HG03097 (cell line): ENCODE results near the gene EPN2.
A peak's percentile ranks its signal among the peaks of the same experiment; 100 is the strongest.

Experiments used
- ATAC-seq: cut with Tn5 transposase; IDR thresholded peaks from one replicate; pipeline ENCODE4 v1.9.1; 2021; ENCODE audit not compliant: unreplicated experiment, low FRiP score

Gene EPN2

DNA sequence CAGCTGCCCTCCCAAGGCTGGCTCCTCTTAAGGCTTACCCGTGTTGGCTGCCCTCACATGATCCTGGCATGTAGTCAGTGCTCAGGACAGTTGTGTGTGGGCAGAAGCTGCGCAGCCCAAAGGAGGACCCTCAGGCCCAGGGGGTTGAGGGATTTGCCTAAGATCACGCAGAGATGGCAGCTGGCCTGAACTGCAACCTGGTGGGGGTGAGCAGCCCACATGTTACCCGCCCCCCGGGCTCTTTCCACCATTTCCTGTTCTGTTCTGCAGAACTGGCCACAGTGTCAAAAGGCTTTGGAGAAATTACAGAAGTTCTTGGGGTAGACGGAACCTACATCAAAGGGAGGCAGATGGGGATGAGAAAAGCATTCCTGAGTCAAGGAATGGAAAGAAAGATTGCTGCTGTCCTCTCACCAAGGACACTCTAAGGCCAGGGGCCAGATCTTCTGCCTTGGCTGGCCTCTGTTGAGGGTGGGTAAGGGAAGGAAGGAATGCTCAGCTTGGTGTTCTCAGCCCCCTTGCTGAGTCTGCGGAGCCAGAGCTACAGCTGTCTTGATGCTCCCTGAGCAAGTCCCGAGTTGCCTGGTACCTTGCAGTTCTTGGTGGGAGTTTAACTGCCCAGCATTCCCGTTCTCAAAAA is 53.0 kb downstream of the EPN2 start:
- no peak for ATAC-seq

DNA sequence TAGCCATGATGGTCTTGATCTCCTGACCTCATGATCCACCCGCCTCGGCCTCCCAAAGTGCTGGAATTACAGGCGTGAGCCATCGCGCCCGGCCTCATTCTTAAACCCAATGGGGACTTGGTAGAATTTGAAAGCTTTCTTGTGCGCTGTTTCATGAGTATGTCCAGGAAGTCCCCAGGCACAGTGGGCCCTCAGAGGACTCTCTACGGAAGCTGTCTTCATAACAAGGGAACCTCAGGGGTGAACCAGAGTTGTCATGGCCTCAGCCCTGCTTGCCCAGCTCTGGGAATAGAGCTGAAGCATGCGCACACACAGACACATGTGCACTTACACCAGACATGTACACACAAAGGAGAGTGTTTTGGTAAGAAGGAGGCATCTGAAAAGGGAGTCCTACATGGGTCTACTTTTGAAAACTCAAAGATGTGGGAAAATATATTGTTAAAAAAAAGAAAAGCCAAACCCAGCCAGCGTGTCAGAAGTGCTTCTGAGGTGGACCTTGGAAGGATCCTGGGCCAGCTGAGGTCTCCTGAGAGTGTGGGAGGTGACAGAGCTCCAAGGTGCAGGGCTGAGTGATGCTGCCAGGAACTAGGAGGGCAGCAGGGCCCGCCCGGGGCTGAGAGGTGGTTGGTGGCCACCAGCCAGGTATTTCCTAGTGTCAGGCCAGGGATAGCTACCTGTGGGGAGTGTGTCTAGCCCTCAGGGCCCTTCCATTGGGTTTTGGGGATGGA is 54.6 kb downstream of the EPN2 start:
- no peak for ATAC-seq

DNA sequence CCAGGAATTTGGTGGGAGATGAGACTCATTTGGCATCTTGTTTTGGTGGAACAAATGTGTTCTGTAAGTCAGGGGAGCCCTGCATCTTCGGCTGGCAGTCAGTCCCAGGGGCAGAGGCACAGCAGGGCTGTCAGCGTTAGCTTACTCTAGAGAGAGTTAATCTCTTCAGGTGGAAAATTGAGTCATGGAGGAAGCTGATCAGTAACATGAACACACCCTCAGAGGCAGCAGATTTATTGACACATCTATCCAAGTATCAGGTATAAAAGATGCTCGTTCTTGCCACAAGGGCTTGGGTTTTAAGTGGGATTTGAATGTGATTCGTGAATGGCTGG is 55.2 kb downstream of the EPN2 start:
- no peak for ATAC-seq

DNA sequence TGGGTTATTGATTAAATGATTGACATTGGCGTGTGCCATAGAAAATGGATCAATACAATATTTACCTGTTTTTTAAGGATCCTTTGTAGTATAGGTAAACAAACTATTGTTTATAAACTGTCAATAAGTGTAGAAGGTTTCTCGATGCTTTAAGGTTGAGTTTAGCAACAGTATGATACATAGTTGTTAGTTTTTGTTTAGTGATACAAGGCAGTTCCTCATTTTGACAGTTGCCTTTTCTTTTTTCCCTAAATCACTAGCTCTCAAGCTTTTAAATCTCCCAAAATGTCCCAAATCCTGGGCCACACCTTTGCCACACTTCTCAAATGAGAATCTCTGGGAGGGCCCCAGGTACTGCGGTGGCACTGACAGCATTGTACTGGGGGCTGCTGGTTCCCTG is 57.3 kb downstream of the EPN2 start:
- no peak for ATAC-seq

DNA sequence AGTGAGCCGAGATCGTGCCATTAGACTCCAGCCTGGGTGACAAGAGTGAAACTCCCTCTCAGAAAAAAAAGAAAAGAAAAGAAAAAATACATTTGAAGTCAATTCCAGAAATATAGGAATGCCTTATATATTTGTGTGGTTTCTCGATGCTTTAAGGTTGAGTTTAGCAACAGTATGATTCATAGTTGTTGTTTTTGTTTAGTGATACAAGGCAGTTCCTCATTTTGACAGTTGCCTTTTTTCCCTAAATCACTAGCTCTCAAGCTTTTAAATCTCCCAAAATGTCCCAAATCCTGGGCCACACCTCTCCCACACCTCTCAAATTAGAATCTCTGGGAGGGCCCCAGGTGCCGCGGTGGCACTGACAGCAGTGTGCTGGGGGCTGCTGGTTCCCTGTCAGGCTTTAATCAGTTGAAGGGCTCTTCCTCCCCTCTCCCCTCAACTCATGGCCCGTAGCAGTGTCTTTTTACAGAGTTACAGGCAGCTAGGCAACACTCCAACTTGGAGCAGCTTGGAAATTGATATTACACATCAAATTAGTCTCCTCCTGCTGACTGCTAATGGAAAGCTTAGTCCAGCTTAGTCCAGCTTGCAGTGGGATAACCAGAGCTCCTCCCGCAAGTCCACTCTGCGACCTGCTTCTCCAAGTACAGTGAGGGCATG is 58.4 kb downstream of the EPN2 start:
- ATAC-seq, result no peak

DNA sequence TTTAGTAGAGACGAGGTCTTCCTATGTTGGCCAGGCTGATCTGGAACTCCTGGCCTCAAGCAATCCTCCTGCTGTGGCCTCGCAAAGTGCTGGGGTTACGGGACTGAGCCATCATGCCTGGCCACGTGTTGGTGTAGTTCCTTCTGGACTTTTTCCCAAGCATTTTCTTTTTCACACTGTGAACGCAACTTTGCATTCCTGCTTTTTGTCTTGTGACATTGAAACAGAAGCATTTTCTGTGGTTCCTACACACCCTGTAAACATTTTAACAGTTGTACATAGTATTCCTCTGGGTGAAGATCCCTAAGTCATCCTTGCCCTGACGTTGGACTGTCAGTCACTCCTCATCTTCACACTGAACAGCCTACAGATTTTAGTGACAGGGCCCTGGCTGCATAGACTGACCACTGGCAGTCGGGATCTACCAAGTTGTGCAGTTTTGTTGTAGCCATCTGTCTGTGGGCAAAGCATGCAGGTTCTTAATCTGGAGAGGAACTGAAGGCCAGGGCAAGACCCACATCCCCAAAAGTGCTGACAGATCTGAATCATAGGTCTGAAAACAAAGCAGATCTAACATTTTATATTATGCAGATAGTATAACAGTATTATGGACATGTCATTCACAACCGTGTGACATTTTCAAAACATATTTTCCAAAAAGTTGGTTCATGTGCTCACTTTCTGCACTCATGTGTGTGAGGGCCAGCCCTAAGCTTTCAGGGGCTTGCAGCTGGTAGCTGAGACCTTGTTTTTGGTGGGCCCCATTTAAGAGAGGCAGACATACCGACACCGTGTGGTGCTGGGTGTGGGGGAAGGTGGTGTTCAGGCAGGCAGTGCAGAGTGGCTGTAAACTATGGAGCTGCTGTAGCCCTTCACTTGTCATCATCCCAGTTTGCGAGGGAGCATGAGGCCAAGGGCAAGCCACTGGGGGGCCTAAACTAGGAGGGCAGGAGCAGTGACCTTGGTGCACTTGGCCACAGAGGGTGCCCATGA is 59.9 kb downstream of the EPN2 start:
- no peak for ATAC-seq

DNA sequence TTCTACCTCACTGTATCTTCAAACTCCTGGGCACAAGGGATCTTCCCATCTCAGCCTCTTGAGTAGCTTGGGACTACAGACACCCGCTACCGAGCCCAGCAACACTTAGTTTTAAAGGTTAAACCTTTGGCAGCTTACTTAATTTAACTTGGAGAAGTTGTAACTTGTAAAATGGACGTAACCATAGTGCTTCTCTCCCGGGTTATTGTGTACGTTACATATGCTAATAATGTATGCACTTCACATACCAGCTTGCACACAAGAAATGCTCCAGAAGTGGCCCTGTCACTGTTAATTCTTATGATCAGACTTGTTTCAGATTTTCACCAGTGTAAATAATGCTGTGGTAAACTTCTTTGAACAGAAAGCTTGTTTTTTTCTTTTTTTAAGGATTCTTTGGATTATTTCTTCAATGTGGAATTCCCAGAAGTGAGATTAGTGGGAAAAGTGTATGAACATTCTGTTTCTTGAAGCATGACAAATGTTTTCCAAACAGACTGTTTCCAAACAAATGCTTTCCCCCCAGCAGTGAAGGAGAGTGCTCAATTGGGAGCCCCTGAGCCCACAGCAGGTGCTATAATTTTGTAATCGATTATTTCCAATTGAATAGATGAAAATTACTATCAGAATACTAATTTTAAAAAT is 61.5 kb downstream of the EPN2 start:
- ATAC-seq, result no peak

DNA sequence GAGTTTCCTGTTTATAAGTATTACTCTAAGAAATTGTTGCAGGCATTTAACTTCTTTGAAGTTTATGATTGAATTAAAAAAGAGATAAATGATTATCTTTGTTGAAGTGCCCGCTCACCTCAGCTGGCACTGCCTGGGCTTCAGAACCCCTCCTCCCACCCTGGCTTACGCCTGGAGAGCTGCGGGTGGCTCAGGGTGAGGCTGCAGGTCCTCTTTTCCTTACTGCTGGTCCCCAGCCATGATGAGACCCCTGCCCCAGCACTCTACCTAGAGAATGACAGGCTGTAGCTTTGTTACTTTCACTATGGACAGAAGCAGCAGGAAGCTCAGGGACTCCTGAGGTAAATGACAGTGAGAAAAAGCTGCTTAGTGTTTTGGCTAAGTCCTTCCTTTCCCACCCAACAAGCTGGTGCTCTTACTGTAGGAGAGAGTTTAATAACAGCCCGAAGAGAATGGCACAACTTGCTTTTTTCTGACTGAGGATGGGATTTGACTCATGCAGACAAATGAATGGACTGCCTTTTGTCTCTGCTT is 62.1 kb downstream of the EPN2 start:
- ATAC-seq, result no peak

DNA sequence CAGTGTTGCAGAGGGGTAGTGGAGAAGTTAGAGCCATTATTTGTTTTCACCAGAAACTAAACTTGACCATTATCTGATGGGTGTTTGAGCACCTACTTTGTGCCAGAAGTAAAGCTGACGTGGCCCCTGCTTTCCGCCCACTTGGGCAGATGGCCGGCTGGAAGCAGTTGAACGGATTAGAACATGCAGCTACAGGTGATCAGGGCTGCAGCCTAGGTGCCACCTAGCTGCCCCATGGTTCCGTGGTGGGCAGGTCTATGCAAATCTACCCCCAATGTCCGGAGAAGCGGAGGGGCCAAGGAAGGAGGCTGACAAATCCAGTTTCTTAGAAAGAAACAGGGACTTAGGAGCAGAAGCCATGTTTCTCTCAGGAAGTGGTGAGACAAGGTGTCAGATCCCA is 62.7 kb downstream of the EPN2 start:
- ATAC-seq, result no peak

DNA sequence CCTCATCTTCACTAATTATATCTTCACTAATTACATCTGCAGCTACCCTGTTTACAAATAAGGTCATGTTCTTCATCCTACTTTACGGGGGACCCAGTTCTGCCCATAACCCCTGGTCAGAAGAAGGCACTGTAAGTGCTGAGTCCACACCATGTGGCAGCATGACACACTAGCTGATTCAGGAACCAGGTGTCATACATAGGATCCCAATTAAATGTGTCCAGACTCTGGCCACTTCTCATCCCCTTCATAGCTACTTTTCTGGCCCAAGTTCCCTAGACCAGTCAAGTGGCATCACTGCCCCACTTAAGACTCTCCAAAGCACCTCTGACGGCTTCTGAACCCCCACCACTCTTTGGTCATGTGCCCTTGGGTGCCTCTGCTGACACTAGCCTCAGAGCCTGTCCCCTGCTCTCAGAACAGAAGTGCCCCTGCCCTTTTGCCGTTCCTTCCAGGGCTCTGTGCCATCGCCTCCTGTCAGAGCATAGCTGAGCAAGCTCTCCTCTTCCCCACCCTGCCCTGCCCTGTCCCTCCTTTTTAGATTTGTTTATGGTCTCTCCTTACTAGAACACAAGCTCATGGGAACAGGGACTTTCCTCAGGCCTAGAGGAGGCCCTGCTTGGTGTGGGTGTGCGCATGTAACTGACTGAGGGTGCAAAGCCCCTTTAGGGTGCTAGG is 64.2 kb downstream of the EPN2 start:
- ATAC-seq, result no peak

DNA sequence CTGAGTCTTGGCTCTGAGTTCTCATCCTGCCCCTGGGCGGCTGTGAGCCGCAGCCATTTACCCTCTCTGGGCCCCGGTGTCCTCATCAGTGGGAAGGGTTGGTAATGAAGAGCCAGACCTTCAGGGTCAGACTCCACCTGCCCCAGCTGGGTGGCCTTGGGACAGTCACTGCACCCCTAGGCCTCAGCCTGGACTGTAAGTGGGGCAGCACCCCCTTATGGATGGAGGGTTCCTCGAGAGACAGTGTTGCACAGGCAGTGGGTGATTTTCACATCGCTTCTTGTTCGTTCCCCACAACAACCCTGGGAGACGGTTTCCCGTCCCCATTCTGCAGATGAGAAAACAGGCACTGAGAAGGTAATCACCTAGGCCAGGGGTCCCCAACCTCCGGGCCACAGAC is 64.8 kb downstream of the EPN2 start:
- ATAC-seq, result no peak

DNA sequence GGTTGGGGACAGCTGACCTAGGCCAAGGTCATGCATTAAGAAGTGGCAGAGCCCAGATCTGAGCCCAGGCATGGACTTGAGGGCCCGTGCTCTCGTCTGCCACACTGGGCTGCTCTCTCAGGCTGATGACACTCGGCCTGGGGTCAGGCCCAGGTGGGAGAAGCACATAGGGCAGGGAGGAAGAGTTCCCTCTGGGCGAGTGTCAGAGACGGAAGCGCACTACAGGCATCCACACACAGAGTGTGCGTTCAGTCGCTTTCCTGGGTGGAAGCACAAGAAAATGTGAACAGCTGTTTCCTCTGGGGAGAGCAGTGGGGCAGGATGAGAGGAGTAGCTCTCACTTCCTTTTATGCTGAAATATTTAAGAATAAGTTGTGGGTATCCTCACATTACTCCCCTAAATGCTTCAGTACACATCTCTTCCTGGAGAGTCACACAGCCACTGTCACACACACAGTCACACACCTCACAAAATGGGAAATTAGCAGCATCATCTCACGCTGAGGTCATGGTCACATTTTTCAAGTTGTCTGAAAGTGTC is 65.7 kb downstream of the EPN2 start:
- no peak for ATAC-seq

DNA sequence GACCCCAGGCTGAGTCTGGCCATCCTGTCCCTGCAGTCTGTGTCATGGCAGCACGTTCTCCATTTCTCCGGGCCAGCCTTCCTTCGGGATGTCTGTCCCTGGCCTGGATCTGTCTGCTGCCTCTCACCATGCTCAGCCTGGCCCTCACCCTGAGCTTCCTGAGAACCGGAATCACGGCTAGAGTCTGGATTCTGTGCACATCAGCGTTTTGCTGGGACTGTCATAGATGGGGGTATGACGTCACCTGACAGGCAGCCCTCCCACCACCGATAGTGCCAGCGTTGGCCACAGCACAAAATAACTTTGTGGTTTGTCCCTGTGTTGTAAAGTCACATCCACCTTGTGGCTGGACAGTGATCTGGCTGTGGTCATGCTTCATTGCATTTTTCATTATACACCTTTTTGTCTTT is 66.2 kb downstream of the EPN2 start:
- ATAC-seq, result no peak

DNA sequence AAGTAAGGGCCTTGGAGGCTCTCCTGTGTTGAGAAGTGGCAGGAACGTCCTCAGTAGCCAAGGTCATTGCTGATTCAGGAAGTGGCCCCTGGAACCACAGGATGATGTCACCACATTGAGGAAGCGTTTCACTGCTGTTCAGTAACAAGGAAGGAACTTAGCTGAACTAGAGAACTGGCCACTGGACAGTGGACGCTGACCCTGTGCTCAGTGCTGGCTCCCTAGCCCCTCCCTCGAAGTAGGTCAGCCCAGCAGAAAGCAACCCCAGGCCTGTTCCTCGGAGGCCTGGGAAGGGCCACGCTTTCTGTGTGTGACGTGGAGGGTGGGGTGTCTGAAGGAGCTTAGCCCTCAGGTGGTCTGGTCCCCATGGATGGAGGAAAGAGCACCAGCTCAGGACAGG is 67.0 kb downstream of the EPN2 start:
- ATAC-seq, result no peak

DNA sequence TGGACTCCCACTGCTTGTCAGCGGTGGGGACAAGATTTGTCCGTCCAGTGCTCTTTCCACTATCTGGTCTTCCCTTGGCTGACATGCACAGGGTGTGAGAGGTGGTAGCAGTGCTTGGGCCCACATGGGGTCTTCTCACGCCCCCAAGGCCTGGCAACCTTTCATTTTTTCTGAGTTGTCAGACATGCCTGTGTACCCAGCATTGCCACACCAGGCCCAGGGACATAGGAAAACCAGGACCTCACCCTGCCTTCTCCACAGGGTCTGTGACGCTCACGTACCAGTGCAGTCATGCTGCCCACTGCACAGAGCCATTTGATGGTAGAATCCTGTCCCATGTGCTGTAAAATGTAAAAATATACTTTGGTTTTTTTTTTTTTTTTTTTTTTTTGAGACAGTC is 67.6 kb downstream of the EPN2 start:
- no peak for ATAC-seq

DNA sequence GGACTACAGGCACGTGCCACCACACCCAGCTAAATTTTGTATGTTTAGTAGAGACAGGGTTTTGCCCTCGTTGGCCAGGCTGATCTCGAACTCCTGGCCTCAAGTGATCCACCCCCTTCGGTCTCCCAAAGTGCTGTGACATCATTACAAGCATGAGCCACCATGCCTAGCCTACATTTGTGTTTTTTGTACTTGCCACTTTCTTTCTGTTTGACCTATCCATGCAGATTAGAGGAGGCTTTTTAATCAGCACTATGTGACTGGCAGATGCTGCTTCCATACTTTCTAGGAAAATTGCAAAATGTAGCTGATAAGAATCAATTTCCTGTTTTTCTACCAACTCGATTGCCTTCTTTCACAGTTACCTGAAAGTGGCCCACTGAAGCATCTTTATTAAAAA is 68.1 kb downstream of the EPN2 start:
- ATAC-seq, result no peak

DNA sequence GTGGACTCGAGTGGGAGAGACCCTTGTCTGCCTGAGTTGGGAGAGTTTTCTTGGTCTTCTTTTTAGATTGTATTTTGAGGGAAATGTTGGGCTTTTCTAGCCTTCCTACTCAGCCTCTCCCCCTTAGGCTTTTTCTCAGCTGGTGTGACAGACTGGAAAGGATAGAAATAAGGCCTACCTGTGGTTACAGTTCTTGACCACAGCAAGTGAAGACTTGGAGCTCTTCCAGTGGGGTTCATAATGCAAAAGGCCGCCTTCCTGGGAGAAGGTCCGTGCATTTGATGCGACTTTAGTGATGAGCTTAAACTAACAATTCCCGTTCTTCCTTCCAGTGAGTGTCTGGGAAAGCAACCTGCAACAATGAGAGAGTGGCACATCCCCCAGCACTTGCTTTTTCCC is 68.6 kb downstream of the EPN2 start:
- ATAC-seq, result no peak

DNA sequence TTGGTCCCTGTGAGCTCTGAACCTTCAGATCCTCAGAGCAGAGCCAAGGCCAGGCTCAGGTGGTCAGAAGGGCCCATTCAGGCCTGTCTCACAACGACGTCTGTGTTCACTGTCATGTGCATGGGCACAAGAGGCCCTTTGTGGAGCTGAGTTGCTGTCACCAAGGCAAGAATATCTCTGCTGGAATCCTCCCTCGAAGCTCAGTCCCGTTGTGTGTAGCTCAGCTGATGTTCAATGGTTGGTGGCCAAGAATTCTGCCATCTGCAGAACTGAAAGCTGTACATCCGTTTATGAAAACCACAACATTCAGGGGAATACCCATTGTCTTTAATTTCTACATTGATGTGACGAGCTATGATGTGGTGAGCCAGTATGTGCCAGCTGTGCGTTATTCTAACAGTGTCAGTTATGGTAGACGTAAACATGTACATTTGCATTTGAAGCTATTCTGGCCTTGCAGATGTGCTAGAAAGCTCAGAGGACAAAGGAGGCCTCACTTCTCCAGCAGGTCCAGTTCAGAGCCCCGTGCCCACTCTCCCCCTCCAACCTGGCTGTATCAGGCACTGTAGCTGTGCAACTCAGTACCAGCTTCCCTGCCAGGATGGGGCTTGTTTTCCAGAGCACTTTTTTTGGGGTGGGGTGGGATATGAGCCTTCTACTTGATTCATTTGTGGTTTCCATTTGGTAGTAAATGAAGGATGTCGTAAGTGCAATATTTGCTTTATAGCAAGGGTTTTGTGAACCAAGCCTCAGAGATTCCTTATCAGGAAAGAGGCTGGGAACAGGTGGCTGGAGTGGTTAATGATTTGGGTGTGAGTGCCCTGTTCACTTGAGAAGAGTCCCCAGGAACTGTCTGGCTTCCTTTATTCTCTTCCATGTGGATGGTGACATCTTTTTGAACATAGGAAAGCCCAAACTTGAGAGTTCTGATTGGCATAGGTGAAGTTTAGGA is 69.3 kb downstream of the EPN2 start:
- peak; percentile 78 for ATAC-seq
